Panc1 (cell line): ENCODE measurements around the gene BOK. TPM values are rescaled to one million over a fixed set of nuclear protein-coding genes. Genes with fewer than 3 reads are reported as not detected.

Experiments used
- ATAC-seq: fragments of 200-7000 bp; cut with Tn5 transposase; 2 replicates; pipeline ENCODE4 v1.9.1; 2020; ENCODE audit warnings: mild to moderate bottlenecking, moderate library complexity
- BruUV-seq: library from RNA; stranded (reverse); fragments of 400-500 nt; replicated peaks from 2 replicates; lab custom pipeline; 2021; lab: Mats Ljungman, UMichigan
- CTCF ChIA-PET: fragments of 300-600 bp; sonication (Branson Sonifier 250); formaldehyde crosslinking; loops from one replicate; lab custom pipeline; 2022; ENCODE audit warnings: antibody characterized with exemption; lab: Charles Lee
- POLR2A ChIA-PET: fragments of 300-600 bp; sonication (Branson Sonifier 250); formaldehyde crosslinking; loops from one replicate; lab custom pipeline; 2022; ENCODE audit warnings: antibody characterized with exemption; lab: Charles Lee
- DNase-seq: peaks from one replicate; pipeline ENCODE4 v3.0.0-alpha.2; 2010; ENCODE audit warnings: low read depth, low spot score
- H3K27ac ChIP-seq: 2 replicates; pipeline ENCODE4 v1.5.1; 2011; ENCODE audit warnings: mild to moderate bottlenecking, low read length, inconsistent platforms
- H3K27me3 ChIP-seq: fragments of 200-500 bp; sonication (Bioruptor generic); 2 replicates; pipeline ENCODE4 v1.6.0; 2014; ENCODE audit warnings: low read length, inconsistent platforms; ENCODE audit not compliant: control insufficient read depth, insufficient read depth
- H3K36me3 ChIP-seq: fragments of 200-500 bp; sonication (Bioruptor generic); 2 replicates; pipeline ENCODE4 v1.5.1; 2014; ENCODE audit warnings: inconsistent platforms, mild to moderate bottlenecking, low read length, moderate library complexity; ENCODE audit not compliant: control insufficient read depth, insufficient read depth
- H3K4me1 ChIP-seq: 2 replicates; pipeline ENCODE4 v1.5.1; 2011; ENCODE audit warnings: inconsistent platforms, mild to moderate bottlenecking, low read length, moderate library complexity; ENCODE audit not compliant: control insufficient read depth, insufficient read depth
- H3K4me3 ChIP-seq, 2 experiments: 2 replicates each; pipeline ENCODE4 v1.5.1; 2011 to 2012; ENCODE audit warnings: low read depth in 2 of 2, low read length in 2 of 2, mild to moderate bottlenecking in 2 of 2, inconsistent platforms in 1 of 2, moderate library complexity in 1 of 2
- H3K9me3 ChIP-seq: fragments of 200-500 bp; sonication (Bioruptor generic); 2 replicates; pipeline ENCODE4 v1.5.1; 2014; ENCODE audit warnings: low read depth, mild to moderate bottlenecking, inconsistent platforms, low read length, moderate library complexity; ENCODE audit not compliant: control insufficient read depth, insufficient read depth
- POLR2AphosphoS5 ChIP-seq: IDR thresholded peaks from 2 replicates; pipeline ENCODE4 v1.6.1; 2012; ENCODE audit warnings: mild to moderate bottlenecking, low read depth, low read length, moderate library complexity
- SIN3A ChIP-seq: IDR thresholded peaks from 2 replicates; pipeline ENCODE4 v1.6.1; 2012; ENCODE audit warnings: low read depth, mild to moderate bottlenecking, low read length, moderate library complexity, borderline replicate concordance; ENCODE audit not compliant: insufficient read depth
- TCF7L2 ChIP-seq: IDR thresholded peaks from 2 replicates; pipeline ENCODE4 v1.6.1; 2011; ENCODE audit warnings: mild to moderate bottlenecking, low read depth, low read length, inconsistent platforms
- in situ Hi-C: cut with HindIII; loops from 2 replicates; pipeline ENCODE4 v1.10.0; 2016; ENCODE audit warnings: low sequenced_read_pairs, low pct_unique_long_range_greater_than_20kb
- intact Hi-C: fragments of 100-400 bp; cut with micrococcal nuclease; formaldehyde crosslinking; loops from one replicate; pipeline ENCODE4 v1.10.0; 2022; ENCODE audit not compliant: unreplicated experiment
- total RNA-seq: library from RNA; stranded (reverse); gene quantifications from one replicate; pipeline ENCODE4 v1.2.1, GENCODE V29; 2021; ENCODE audit not compliant: unreplicated experiment
- TF ChIP-seq, protein P1 (sequence below): fragments of 450-650 bp; IDR thresholded peaks from 2 replicates; pipeline ENCODE4 v1.5.1; 2017; ENCODE audit warnings: mild to moderate bottlenecking
- TF ChIP-seq, protein P2 (sequence below), 2 experiments: IDR thresholded peaks; 2 replicates each; pipeline ENCODE4 v1.6.1; 2011 to 2012; ENCODE audit warnings: low read depth in 2 of 2, control low read depth in 1 of 2, low read length in 1 of 2, mild to moderate bottlenecking in 1 of 2, moderate library complexity in 1 of 2; ENCODE audit not compliant: insufficient read depth in 1 of 2

BOK gene
- total RNA-seq, 1 experiment from 2014 or later: 39.1 TPM

DNA sequence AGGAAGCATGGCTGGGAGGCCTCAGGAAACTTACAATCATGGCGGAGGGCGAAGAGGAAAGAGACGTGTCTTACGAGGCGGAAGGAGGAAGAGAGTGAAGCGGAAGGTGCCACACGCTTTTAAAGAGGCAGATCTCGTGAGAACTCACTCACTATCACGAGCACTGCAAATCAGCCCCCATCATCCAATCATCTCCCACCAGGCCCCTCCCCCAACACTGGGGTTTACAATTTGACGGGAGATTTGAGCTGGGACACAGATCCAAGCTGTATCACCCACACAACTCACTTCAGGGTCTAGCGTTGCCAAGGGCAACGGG lies 5.1 kb upstream of the BOK start:
- H3K9me3 ChIP-seq: no peaks in the 10 kb centered on the region
- TF ChIP-seq SIN3A (no peak), POLR2AphosphoS5 (no peak), TCF7L2 (no peak)
- TF ChIP-seq, protein P1, sequence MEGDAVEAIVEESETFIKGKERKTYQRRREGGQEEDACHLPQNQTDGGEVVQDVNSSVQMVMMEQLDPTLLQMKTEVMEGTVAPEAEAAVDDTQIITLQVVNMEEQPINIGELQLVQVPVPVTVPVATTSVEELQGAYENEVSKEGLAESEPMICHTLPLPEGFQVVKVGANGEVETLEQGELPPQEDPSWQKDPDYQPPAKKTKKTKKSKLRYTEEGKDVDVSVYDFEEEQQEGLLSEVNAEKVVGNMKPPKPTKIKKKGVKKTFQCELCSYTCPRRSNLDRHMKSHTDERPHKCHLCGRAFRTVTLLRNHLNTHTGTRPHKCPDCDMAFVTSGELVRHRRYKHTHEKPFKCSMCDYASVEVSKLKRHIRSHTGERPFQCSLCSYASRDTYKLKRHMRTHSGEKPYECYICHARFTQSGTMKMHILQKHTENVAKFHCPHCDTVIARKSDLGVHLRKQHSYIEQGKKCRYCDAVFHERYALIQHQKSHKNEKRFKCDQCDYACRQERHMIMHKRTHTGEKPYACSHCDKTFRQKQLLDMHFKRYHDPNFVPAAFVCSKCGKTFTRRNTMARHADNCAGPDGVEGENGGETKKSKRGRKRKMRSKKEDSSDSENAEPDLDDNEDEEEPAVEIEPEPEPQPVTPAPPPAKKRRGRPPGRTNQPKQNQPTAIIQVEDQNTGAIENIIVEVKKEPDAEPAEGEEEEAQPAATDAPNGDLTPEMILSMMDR: no peak
- TF ChIP-seq, protein P2, sequence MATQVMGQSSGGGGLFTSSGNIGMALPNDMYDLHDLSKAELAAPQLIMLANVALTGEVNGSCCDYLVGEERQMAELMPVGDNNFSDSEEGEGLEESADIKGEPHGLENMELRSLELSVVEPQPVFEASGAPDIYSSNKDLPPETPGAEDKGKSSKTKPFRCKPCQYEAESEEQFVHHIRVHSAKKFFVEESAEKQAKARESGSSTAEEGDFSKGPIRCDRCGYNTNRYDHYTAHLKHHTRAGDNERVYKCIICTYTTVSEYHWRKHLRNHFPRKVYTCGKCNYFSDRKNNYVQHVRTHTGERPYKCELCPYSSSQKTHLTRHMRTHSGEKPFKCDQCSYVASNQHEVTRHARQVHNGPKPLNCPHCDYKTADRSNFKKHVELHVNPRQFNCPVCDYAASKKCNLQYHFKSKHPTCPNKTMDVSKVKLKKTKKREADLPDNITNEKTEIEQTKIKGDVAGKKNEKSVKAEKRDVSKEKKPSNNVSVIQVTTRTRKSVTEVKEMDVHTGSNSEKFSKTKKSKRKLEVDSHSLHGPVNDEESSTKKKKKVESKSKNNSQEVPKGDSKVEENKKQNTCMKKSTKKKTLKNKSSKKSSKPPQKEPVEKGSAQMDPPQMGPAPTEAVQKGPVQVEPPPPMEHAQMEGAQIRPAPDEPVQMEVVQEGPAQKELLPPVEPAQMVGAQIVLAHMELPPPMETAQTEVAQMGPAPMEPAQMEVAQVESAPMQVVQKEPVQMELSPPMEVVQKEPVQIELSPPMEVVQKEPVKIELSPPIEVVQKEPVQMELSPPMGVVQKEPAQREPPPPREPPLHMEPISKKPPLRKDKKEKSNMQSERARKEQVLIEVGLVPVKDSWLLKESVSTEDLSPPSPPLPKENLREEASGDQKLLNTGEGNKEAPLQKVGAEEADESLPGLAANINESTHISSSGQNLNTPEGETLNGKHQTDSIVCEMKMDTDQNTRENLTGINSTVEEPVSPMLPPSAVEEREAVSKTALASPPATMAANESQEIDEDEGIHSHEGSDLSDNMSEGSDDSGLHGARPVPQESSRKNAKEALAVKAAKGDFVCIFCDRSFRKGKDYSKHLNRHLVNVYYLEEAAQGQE (IDR thresholded peaks at IDR 0.05; ENCODE audit: insufficient read depth in 1 of 2, low read depth in 2 of 2, low read length in 1 of 2): no peak
- ATAC-seq (no peak), DNase-seq (no peak)
- H3K4me3 ChIP-seq: no peak overlapping the region
- ChIA-PET CTCF (no interaction called here), POLR2A (no interaction called here)
- H3K4me1 ChIP-seq: peaks cover 12% of the 10 kb centered on the region
- H3K27me3 ChIP-seq: no peaks in the 10 kb centered on the region
- BruUV-seq: no TSS peak
- no peak overlapping the region for H3K27ac ChIP-seq
- intact Hi-C loops: no loop called here
- in situ Hi-C loops: no loop called here
- H3K36me3 ChIP-seq: no peaks in the 10 kb centered on the region

DNA sequence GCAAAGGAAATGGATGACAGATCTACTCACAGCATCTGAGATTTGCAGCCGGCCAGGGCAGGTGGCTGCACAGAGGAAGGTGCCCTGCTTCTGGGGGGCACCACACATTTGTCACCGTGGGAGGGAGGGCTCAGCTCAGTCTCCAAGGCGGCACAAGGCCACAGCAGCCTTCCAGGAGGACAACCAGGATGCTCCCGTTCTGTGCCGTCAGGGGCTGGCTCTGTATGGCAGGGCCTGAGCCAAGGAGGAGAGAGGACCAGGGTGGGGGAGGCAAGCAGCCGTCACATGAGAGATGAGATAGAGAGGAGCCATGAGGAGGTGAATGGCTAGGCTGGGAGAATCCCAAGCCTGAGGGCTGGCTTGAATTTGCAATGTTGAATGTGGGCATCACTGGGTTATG lies 4.6 kb upstream of the BOK start:
- no peak overlapping the region for H3K27ac ChIP-seq
- no TSS peak for BruUV-seq
- intact Hi-C loops: no loop called here
- H3K36me3 ChIP-seq: no peaks in the 10 kb centered on the region
- peaks cover 12% of the 10 kb centered on the region for H3K4me1 ChIP-seq
- ChIA-PET CTCF (interaction anchor here (0.6 kb wide), 1 partner anchor 101 kb away, joined by 3 read pairs; no protein-coding TSS in a partner anchor), POLR2A (no interaction called here)
- no peaks in the 10 kb centered on the region for H3K27me3 ChIP-seq
- DNase-seq: no peak
- no peak overlapping the region for H3K4me3 ChIP-seq
- TF ChIP-seq, protein P2 (IDR thresholded peaks at IDR 0.05; ENCODE audit: insufficient read depth in 1 of 2, low read depth in 2 of 2, low read length in 1 of 2): no peak
- TF ChIP-seq TCF7L2 (no peak), SIN3A (no peak), POLR2AphosphoS5 (no peak)
- TF ChIP-seq, protein P1: no peak
- no peaks in the 10 kb centered on the region for H3K9me3 ChIP-seq
- ATAC-seq: no peak
- in situ Hi-C loops: no loop called here
